Loucy (cell line): ENCODE measurements around the gene MISP3.

Source experiments
- EZH2phosphoT487 ChIP-seq: fragments of 200-600 bp; IDR thresholded peaks from 2 replicates; pipeline ENCODE4 v1.6.1; 2018; ENCODE audit warnings: antibody characterized with exemption, mild to moderate bottlenecking, moderate library complexity, borderline replicate concordance
- TF ChIP-seq, protein P1 (sequence below): fragments of 200-600 bp; sonication (generic); conservative IDR thresholded peaks from 2 replicates; pipeline ENCODE4 v1.5.1; 2014; ENCODE audit warnings: mild to moderate bottlenecking, antibody characterized with exemption, low read length

DNA sequence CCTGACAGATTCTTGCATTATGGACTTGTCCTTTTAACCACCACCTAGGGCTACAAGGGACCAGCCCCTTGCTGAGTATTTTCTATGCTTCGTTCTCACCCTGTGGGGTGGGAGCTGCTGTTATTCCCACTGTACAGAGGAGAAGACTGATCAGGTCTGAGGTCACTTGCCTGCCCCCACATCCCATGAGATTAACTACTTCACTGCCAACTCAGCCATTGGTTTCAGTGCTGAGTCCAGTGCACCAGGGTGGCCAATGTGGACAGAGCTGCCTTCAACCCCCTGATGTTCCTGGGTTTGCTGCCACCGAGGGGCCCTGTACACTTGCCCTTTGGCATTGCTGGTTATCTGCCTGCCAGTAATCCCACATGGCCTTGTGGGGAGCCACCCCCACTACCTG is 38.1 kb downstream of the MISP3 start:
- TF ChIP-seq, protein P1, sequence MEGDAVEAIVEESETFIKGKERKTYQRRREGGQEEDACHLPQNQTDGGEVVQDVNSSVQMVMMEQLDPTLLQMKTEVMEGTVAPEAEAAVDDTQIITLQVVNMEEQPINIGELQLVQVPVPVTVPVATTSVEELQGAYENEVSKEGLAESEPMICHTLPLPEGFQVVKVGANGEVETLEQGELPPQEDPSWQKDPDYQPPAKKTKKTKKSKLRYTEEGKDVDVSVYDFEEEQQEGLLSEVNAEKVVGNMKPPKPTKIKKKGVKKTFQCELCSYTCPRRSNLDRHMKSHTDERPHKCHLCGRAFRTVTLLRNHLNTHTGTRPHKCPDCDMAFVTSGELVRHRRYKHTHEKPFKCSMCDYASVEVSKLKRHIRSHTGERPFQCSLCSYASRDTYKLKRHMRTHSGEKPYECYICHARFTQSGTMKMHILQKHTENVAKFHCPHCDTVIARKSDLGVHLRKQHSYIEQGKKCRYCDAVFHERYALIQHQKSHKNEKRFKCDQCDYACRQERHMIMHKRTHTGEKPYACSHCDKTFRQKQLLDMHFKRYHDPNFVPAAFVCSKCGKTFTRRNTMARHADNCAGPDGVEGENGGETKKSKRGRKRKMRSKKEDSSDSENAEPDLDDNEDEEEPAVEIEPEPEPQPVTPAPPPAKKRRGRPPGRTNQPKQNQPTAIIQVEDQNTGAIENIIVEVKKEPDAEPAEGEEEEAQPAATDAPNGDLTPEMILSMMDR = no peak
- TF ChIP-seq EZH2phosphoT487 = no peak
